ENCODE measurements around the gene PDILT.
"Not testable (repeated sequence)": the region's sequence is repeated elsewhere in the genome, so short reads cannot be mapped to it uniquely, and the experiment has no call there.

- TF ChIP-seq RXRA (IDR thresholded peaks at IDR 0.05; ENCODE audit: insufficient read depth, low read depth, low read length); CTCF (IDR thresholded peaks at IDR 0.05; ENCODE audit: control extremely low read depth in 1 of 3, insufficient read depth in 1 of 3, low read depth in 1 of 3, low read length in 3 of 3); ASH2L (IDR thresholded peaks at IDR 0.05; ENCODE audit: low read length); POLR2AphosphoS5 (IDR thresholded peaks at IDR 0.05; ENCODE audit: low read depth, low read length); POLR2A (IDR thresholded peaks at IDR 0.05; ENCODE audit: control extremely low read depth in 1 of 2, low read depth in 2 of 2, low read length in 2 of 2); CHD2 (IDR thresholded peaks at IDR 0.05; ENCODE audit: low read length); EP300 (IDR thresholded peaks at IDR 0.05; ENCODE audit: borderline replicate concordance in 1 of 2, low read depth in 2 of 2, low read length in 2 of 2); SP4 (IDR thresholded peaks at IDR 0.05; ENCODE audit: low read length); SIN3A (conservative IDR thresholded peaks at IDR 0.05 in 1 of 2, IDR thresholded peaks at IDR 0.05 in 1 of 2; ENCODE audit: low read depth in 1 of 2, low read length in 2 of 2); TCF12 (IDR thresholded peaks at IDR 0.05; ENCODE audit: low read depth, low read length): not testable (repeated sequence)
Observed at GRCh38 chr16:20429499-20429898, 25.0 kb upstream of the PDILT start.

Data from H1 (cell line).